Measurements from ENCODE around the gene GTF2F2. TPM values are rescaled to one million over a fixed set of nuclear protein-coding genes. Genes with fewer than 3 reads are reported as not detected.
A peak's percentile ranks its signal among the peaks of the same experiment; 100 is the strongest.

GTF2F2 gene
- total RNA-seq, 4 donors from 2014 or later, result 9.4 to 23.3 (median 19.6) TPM

DNA sequence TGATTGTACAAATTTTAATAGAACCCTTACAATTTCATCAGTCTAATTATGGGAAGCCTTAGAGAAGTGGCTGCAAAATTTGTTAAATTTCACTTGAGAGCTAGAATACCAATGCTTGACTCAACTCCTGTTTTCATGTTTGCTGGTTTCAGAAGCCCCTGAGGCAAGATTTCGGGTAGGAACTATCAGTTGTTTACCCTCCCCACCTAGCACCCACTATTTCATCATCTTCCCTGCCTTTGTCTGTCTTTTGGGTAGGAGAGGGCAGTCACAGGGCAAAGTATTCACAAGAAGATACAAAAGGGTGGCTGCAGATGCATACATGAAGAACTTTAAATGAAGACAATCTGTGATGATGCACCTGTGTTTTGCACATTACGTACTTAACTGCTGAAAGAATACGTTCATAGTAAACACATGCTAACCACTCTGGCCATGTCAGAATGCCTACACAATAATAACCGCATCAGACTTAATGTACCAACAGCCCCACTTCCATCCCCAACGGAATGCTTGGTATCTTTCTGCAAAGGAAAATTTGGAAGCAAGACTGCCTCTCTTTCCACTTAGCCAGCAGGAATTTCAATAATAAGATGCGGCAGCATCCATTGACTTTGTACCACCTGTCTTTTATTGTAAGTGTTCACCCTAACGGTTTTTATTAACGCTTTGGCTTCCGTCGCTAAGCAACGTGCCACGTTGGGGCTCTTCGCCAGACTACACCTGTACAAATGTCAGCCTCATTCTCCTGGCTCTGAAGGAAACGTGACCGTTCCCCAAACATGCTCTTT is 190.2 kb downstream of the GTF2F2 start:
- Histone ChIP-seq H3K4me3 (peak overlapping the region in 3 of 4 donors; percentile 42 to 62 (median 51)), H3K9me3 (no peaks in the 10 kb centered on the region), H3K27ac (no peak overlapping the region), H3K4me1 (peaks cover 0 to 24% (median 6%) of the 10 kb centered on the region in 3 donors), H3K36me3 (no peaks in the 10 kb centered on the region), H3K27me3 (no peaks in the 10 kb centered on the region)
- intact Hi-C loops (cut with DNase I), result no loop called here
- WGBS, 2 donors, result 10 to 11% methylated on average over 15 of the region's 15 CpGs
- no peak for DNase-seq
- no peak for TF ChIP-seq POLR2A (IDR thresholded peaks at IDR 0.05)
- TF ChIP-seq, protein P1, sequence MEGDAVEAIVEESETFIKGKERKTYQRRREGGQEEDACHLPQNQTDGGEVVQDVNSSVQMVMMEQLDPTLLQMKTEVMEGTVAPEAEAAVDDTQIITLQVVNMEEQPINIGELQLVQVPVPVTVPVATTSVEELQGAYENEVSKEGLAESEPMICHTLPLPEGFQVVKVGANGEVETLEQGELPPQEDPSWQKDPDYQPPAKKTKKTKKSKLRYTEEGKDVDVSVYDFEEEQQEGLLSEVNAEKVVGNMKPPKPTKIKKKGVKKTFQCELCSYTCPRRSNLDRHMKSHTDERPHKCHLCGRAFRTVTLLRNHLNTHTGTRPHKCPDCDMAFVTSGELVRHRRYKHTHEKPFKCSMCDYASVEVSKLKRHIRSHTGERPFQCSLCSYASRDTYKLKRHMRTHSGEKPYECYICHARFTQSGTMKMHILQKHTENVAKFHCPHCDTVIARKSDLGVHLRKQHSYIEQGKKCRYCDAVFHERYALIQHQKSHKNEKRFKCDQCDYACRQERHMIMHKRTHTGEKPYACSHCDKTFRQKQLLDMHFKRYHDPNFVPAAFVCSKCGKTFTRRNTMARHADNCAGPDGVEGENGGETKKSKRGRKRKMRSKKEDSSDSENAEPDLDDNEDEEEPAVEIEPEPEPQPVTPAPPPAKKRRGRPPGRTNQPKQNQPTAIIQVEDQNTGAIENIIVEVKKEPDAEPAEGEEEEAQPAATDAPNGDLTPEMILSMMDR (IDR thresholded peaks at IDR 0.05), result no peak

DNA sequence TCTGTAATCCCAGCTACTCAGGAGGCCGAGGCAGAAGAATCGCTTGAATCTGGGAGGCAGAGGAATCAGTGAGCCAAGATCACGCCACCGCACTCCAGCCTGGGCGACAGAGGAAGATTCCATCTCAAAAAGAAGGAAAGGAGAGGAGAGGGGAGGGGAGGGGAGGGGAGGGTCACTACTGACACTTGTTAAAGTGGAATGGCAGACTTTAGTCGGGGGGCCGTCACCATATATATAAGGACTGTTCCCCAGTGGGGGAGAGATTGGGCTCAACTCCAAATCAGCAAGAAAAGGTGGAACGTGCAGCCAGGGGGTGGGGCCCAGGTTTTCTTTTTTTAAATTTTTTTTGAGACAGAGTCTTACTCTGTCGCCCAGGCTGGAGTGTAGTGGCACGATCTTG is 194.5 kb downstream of the GTF2F2 start:
- no peaks in the 10 kb centered on the region for H3K27me3 ChIP-seq
- no peaks in the 10 kb centered on the region for H3K9me3 ChIP-seq
- DNase-seq, result no peak
- no peak overlapping the region for H3K27ac ChIP-seq
- TF ChIP-seq POLR2A (IDR thresholded peaks at IDR 0.05), result no peak
- TF ChIP-seq, protein P1 (IDR thresholded peaks at IDR 0.05), result no peak
- no peak overlapping the region for H3K4me3 ChIP-seq
- no peaks in the 10 kb centered on the region for H3K36me3 ChIP-seq
- H3K4me1 ChIP-seq, result peaks cover 0 to 16% (median 6%) of the 10 kb centered on the region in 3 donors
- WGBS, 2 donors, result 88 to 91% methylated on average over 5 to 7 of the region's 10 CpGs
- intact Hi-C loops (cut with DNase I), result no loop called here

DNA sequence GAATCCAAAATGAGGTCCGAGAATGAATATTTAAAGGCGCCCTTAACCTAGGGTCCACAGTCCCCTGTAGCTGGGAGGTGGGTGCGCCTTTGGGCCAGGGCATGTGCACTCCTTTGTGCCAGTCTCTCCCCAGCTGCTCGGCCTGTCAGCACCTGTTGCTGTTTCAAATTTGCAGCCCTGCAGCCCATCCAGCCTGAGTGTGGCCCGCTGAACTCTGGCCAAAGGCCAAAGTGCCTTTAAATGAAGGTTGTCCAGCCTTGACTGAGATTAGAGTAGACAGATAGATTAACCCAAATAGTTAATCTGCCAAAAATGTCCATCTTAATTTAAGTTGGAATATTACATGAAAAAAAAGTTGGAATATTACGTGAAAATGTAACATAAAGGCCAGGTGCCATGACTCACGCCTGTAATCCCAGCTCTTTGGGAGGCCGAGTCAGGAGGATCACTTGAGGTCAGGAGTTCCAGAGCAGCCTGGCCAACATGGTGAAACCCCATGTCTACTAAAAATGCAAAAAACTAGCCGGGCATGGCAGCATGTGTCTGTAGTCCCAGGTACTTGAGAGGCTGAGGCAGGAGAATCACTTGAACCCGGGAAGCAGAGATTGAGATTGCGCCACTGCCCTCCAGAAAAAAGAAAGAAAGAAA is 195.3 kb downstream of the GTF2F2 start:
- H3K4me3 ChIP-seq, result no peak overlapping the region
- H3K9me3 ChIP-seq, result no peaks in the 10 kb centered on the region
- TF ChIP-seq POLR2A (IDR thresholded peaks at IDR 0.05), result no peak
- TF ChIP-seq, protein P1 (IDR thresholded peaks at IDR 0.05), result no peak
- whole genome bisulfite sequencing, 2 donors, result 70 to 72% methylated on average over 6 to 9 of the region's 11 CpGs
- intact Hi-C loops (cut with DNase I), result no loop called here
- DNase-seq, result no peak
- no peak overlapping the region for H3K27ac ChIP-seq
- H3K4me1 ChIP-seq, result peaks cover 0 to 14% (median 6%) of the 10 kb centered on the region in 3 donors
- no peaks in the 10 kb centered on the region for H3K36me3 ChIP-seq
- no peaks in the 10 kb centered on the region for H3K27me3 ChIP-seq

DNA sequence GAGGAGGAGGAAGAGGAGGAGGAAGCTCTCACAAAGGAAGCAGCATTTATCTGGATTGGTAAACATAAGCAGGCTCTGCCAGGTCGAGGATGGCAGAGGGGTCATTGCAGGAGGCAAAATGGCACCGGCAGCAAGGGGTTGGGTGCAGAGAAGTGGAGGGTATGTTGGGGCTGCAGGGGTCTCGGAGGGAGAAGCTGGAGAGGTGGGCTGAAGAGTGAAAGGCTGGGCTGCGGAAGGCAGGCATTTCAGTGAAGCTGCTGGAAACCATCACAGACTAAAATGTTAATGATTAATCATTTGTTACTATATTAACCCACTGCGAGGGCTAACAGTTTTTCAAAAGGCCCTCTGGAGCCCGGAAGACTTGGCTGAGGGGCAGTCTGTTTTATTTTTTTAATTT is 196.0 kb downstream of the GTF2F2 start:
- no peaks in the 10 kb centered on the region for H3K36me3 ChIP-seq
- H3K4me3 ChIP-seq, result no peak overlapping the region
- no peak overlapping the region for H3K27ac ChIP-seq
- no peaks in the 10 kb centered on the region for H3K9me3 ChIP-seq
- 53 to 55% methylated on average over 6 of the region's 6 CpGs for WGBS, 2 donors
- H3K27me3 ChIP-seq, result no peaks in the 10 kb centered on the region
- TF ChIP-seq, protein P1 (IDR thresholded peaks at IDR 0.05), result no peak
- no peak for TF ChIP-seq POLR2A (IDR thresholded peaks at IDR 0.05)
- peaks cover 0 to 7% (median 6%) of the 10 kb centered on the region in 3 donors for H3K4me1 ChIP-seq
- no peak for DNase-seq
- intact Hi-C loops (cut with DNase I), result no loop called here

DNA sequence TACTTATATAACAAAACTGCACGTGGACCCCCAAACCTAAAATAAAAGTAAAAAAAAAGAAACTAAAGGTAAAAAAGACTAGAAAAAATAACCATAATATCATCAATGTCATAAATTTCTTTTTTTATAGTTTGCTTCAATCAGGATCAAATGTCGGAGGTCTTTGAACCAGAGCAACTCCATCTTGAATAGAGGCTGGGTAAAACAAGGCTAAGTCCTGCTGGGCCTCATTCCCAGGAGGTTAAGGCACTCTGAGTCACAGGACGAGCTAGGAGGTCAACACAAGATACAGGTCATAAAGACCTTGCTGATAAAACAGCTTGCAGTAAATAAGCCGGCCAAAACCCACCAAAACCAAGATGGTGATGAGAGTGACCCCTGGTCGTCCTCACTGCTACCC is 196.7 kb downstream of the GTF2F2 start:
- DNase-seq, result no peak
- 83 to 97% methylated on average over 5 of the region's 5 CpGs for WGBS, 2 donors

More for the DNA sequence above, 196.7 kb downstream of the GTF2F2 start:
- Histone ChIP-seq H3K27me3 (no peaks in the 10 kb centered on the region), H3K27ac (no peak overlapping the region), H3K4me1 (peaks cover 0 to under 1% (median 0%) of the 10 kb centered on the region in 3 donors), H3K4me3 (no peak overlapping the region), H3K36me3 (no peaks in the 10 kb centered on the region), H3K9me3 (no peaks in the 10 kb centered on the region)
- intact Hi-C loops (cut with DNase I), result no loop called here
- TF ChIP-seq, protein P1 (IDR thresholded peaks at IDR 0.05), result no peak
